GM12878 (cell line): ENCODE measurements around the gene ERP27. TPM values are rescaled to one million over a fixed set of nuclear protein-coding genes. Genes with fewer than 3 reads are reported as not detected.

ENCODE experiments used
- ATAC-seq: fragments of 200-7000 bp; cut with Tn5 transposase; 3 replicates; pipeline ENCODE4 v1.9.1; 2020; ENCODE audit warnings: mild to moderate bottlenecking, moderate library complexity
- BruUV-seq: library from RNA; stranded (reverse); fragments of 400-500 nt; replicated peaks from 2 replicates; lab custom pipeline; 2021; lab: Mats Ljungman, UMichigan
- CTCF ChIA-PET: fragments of 300-600 bp; sonication (Branson Sonifier 250); formaldehyde crosslinking; extraction: SDS; loops from one replicate; lab custom pipeline; 2021; ENCODE audit warnings: inconsistent platforms; lab: Yijun Ruan, JAX
- POLR2A ChIA-PET: fragments of 350-600 bp; formaldehyde crosslinking; extraction: SDS; loops from one replicate; lab custom pipeline; 2021; ENCODE audit warnings: inconsistent platforms; lab: Charles Lee
- RAD21 ChIA-PET: fragments of 300-600 bp; sonication (Branson Sonifier 250); formaldehyde crosslinking; loops from one replicate; lab custom pipeline; 2023; ENCODE audit warnings: antibody characterized with exemption; ENCODE audit not compliant: unreplicated experiment; lab: Charles Lee
- SMC1A ChIA-PET: fragments of 300-600 bp; sonication (Branson Sonifier 250); formaldehyde crosslinking; loops from one replicate; lab custom pipeline; 2023; ENCODE audit not compliant: unreplicated experiment, uncharacterized antibody; lab: Charles Lee
- DNase-seq: peaks from one replicate; pipeline ENCODE4 v3.0.0-alpha.2; 2011; ENCODE audit warnings: low read depth, low spot score
- FAIRE-seq: peaks from 3 replicates; lab custom pipeline; 2011; peaks lifted over from hg19 to GRCh38; lab: Jason Lieb, UNC
- H2AFZ ChIP-seq: 2 replicates; pipeline ENCODE4 v1.6.0; 2011; ENCODE audit warnings: low read depth, low read length, control low read depth; ENCODE audit not compliant: control insufficient read depth
- H3K27ac ChIP-seq: 2 replicates; pipeline ENCODE4 v1.5.1; 2011; ENCODE audit warnings: control low read depth; ENCODE audit not compliant: control insufficient read depth, insufficient read depth
- H3K27me3 ChIP-seq, 2 experiments: replicated peaks in 1 of 2; 2 replicates each; pipeline versions ENCODE4 v1.6.0 to v1.6.1; 2011; ENCODE audit warnings: low read length in 1 of 2; ENCODE audit not compliant: control insufficient read depth in 2 of 2, insufficient read depth in 2 of 2
- H3K36me3 ChIP-seq, 2 experiments: 2 replicates each; pipeline ENCODE4 v1.5.1; 2011; ENCODE audit warnings: low read length in 1 of 2; ENCODE audit not compliant: control insufficient read depth in 2 of 2, insufficient read depth in 2 of 2
- H3K4me1 ChIP-seq: 2 replicates; pipeline ENCODE4 v1.6.1; 2011; ENCODE audit warnings: mild to moderate bottlenecking, low read length, moderate library complexity, mixed read lengths; ENCODE audit not compliant: control insufficient read depth, insufficient read depth
- H3K4me2 ChIP-seq: 2 replicates; pipeline ENCODE4 v1.6.0; 2011; ENCODE audit warnings: control low read depth; ENCODE audit not compliant: control insufficient read depth, insufficient read depth
- H3K4me3 ChIP-seq: fragments of 200-600 bp; sonication (generic); 2 replicates; pipeline ENCODE4 v1.5.1; 2016
- H3K79me2 ChIP-seq: 2 replicates; pipeline ENCODE4 v1.6.0; 2011; ENCODE audit warnings: low read length; ENCODE audit not compliant: control insufficient read depth, insufficient read depth
- H3K9ac ChIP-seq: 2 replicates; pipeline ENCODE4 v1.8.0; 2011; ENCODE audit warnings: low read length, control low read depth, mixed read lengths; ENCODE audit not compliant: control insufficient read depth, insufficient read depth
- H3K9me3 ChIP-seq: replicated peaks from 3 replicates; pipeline ENCODE4 v1.5.1; 2011; ENCODE audit warnings: mild to moderate bottlenecking, low read length; ENCODE audit not compliant: control insufficient read depth, insufficient read depth
- H4K20me1 ChIP-seq: 2 replicates; pipeline ENCODE4 v1.6.0; 2011; ENCODE audit not compliant: control insufficient read depth, insufficient read depth
- BCL3 ChIP-seq: IDR thresholded peaks from 2 replicates; pipeline ENCODE4 v1.6.1; 2011; ENCODE audit warnings: borderline replicate concordance, low read depth, mild to moderate bottlenecking, moderate library complexity, low read length; ENCODE audit not compliant: insufficient read depth, poor library complexity, severe bottlenecking
- BHLHE40 ChIP-seq, 2 experiments: fragments of 450-650 bp in 1 of 2; IDR thresholded peaks; 2 replicates each; pipeline ENCODE4 v1.6.1; 2011 to 2017; ENCODE audit warnings: low read depth in 2 of 2, borderline replicate concordance in 1 of 2, improper control_type of control experiment in 1 of 2, low read length in 1 of 2, mild to moderate bottlenecking in 1 of 2
- CBX5 ChIP-seq: sonication (generic); IDR thresholded peaks from 2 replicates; pipeline ENCODE4 v1.6.1; 2016; ENCODE audit warnings: low read depth, moderate library complexity, mild to moderate bottlenecking, inconsistent platforms
- E2F8 ChIP-seq: fragments of 450-650 bp; IDR thresholded peaks from 2 replicates; pipeline ENCODE4 v1.6.1; 2018; ENCODE audit warnings: mild to moderate bottlenecking, low read depth, moderate library complexity; ENCODE audit not compliant: partially characterized antibody
- FOXK2 ChIP-seq: fragments of 450-650 bp; IDR thresholded peaks from 2 replicates; pipeline ENCODE4 v1.6.1; 2017; ENCODE audit warnings: mild to moderate bottlenecking, moderate library complexity
- MAX ChIP-seq: IDR thresholded peaks from 2 replicates; pipeline ENCODE4 v1.6.1; 2012; ENCODE audit warnings: low read depth, low read length, improper control_type of control experiment
- NBN ChIP-seq: fragments of 450-650 bp; IDR thresholded peaks from 2 replicates; pipeline ENCODE4 v1.6.1; 2016
- RAD21 ChIP-seq: IDR thresholded peaks from 2 replicates; pipeline ENCODE4 v1.6.1; 2011; ENCODE audit warnings: mild to moderate bottlenecking, low read depth, low read length, moderate library complexity; ENCODE audit not compliant: insufficient read depth
- RELB ChIP-seq: fragments of 450-650 bp; IDR thresholded peaks from 2 replicates; pipeline ENCODE4 v1.6.1; 2017; ENCODE audit warnings: low read depth, mild to moderate bottlenecking, moderate library complexity
- SMAD5 ChIP-seq: IDR thresholded peaks from 2 replicates; pipeline ENCODE4 v1.6.1; 2016; ENCODE audit warnings: antibody characterized with exemption, low read depth
- TCF3 ChIP-seq: IDR thresholded peaks from 2 replicates; pipeline ENCODE4 v1.6.1; 2012; ENCODE audit warnings: low read depth, mild to moderate bottlenecking, low read length, borderline replicate concordance; ENCODE audit not compliant: insufficient read depth
- ZNF217 ChIP-seq: fragments of 450-650 bp; IDR thresholded peaks from 2 replicates; pipeline ENCODE4 v1.6.1; 2017; ENCODE audit warnings: antibody characterized with exemption, mild to moderate bottlenecking
- WGBS: methylation state at CpG from one replicate; pipeline ENCODE4 v1.1.6; 2016; ENCODE audit warnings: low lambda C conversion rate; ENCODE audit not compliant: insufficient replicate concordance, insufficient coverage; ENCODE audit errors: missing lambda C conversion rate; 5-methylcytosine and 5-hydroxymethylcytosine counted together
- in situ Hi-C: fragments of 300-500 bp; cut with MboI; formaldehyde crosslinking; loops from 9 replicates; pipeline ENCODE4 v1.14.3; 2018; ENCODE audit warnings: mixed read lengths
- intact Hi-C: fragments of 100-400 bp; cut with micrococcal nuclease; formaldehyde crosslinking; loops from one replicate; pipeline ENCODE4 v1.14.2; 2022; ENCODE audit not compliant: unreplicated experiment
- polyA plus RNA-seq, 11 experiments: library from polyadenylated mRNA; depleted of rRNA in 4 of 11; unstranded in 6 of 11; stranded (reverse) in 5 of 11; fragments of >200 nt; fragmentation: Nextera tagmentation in 4 of 11; fragmentation: Illumina TruSeq in 1 of 11; extraction: Ambion mirVana in 4 of 11; extraction: Trizol in 1 of 11; gene quantifications; 1 replicate in 1 of 11; 2 replicates in 10 of 11; pipeline versions ENCODE4 v1.2.1 to v1.2.3, GENCODE V29; 2011 to 2016; ENCODE audit warnings: inconsistent platforms in 2 of 11, missing spikeins in 2 of 11, low read depth in 1 of 11
- total RNA-seq, 4 experiments: library from RNA; depleted of rRNA in 3 of 4; stranded (reverse); fragments of >200 nt in 3 of 4; fragmentation: Illumina TruSeq in 1 of 4; extraction: Trizol in 1 of 4; gene quantifications; 2 replicates each; pipeline versions ENCODE4 v1.2.1 to v1.2.3, GENCODE V29; 2013 to 2021

Gene ERP27
- total and polyA plus RNA-seq, 10 of the 15 experiments (the other 5 are each of a cell fraction or from before 2014, with no cell fraction given), result 0.91 to 2.4 (median 1.4) TPM

GRCh38 chr12:14935031-14935430 lies 3.3 kb downstream of the ERP27 start:
- ChIA-PET RAD21 (no interaction called here), CTCF (interaction anchor here (1.1 to 1.2 kb wide), 2 partner anchors 51 to 52 kb away, joined by 3 read pairs; no protein-coding TSS in a partner anchor), SMC1A (interaction anchor here (1.8 kb wide), 1 partner anchor 11 kb away, joined by 6 read pairs; no protein-coding TSS in a partner anchor), POLR2A (no interaction called here)
- no TSS peak for BruUV-seq
- Histone ChIP-seq H3K27ac (no peak overlapping the region), H3K79me2 (no peaks in the 10 kb centered on the region), H3K4me2 (no peak overlapping the region), H2AFZ (no peak overlapping the region), H4K20me1 (no peaks in the 10 kb centered on the region), H3K9ac (no peak overlapping the region), H3K9me3 (no peaks in the 10 kb centered on the region), H3K36me3 (peaks cover 0 to 4% of the 10 kb centered on the region in 2 experiments; a peak in 2 of 4 replicates), H3K4me3 (no peak overlapping the region), H3K4me1 (no peaks in the 10 kb centered on the region; the same call in 1 of the 2 replicates), H3K27me3 (no peaks in the 10 kb centered on the region)
- in situ Hi-C loops, result no loop called here
- ATAC-seq, result no peak
- no peak for TF ChIP-seq TCF3
- TF ChIP-seq ZNF217, result no peak
- no peak for TF ChIP-seq NBN
- no peak for TF ChIP-seq BHLHE40 (IDR thresholded peaks at IDR 0.05; ENCODE audit: borderline replicate concordance in 1 of 2, low read depth in 2 of 2, low read length in 1 of 2)
- TF ChIP-seq FOXK2, result no peak
- TF ChIP-seq RAD21, result no peak
- no peak for TF ChIP-seq CBX5
- TF ChIP-seq MAX, result no peak
- no peak for TF ChIP-seq SMAD5
- no peak for TF ChIP-seq E2F8
- no peak for TF ChIP-seq BCL3
- no peak for TF ChIP-seq RELB
- FAIRE-seq, result no peak
- intact Hi-C loops, result loop anchor here (5.0 kb wide), 1 partner anchor 88 kb away; no protein-coding TSS in a partner anchor
- WGBS, result 86% methylated on average over 4 of the region's 4 CpGs
- no peak for DNase-seq
